Measurements from ENCODE around the gene PPP2R2D. TPM values are rescaled to one million over a fixed set of nuclear protein-coding genes. Genes with fewer than 3 reads are reported as not detected.

Gene PPP2R2D
- total RNA-seq, 1 donor from 2014 or later = 28.3 TPM

DNA sequence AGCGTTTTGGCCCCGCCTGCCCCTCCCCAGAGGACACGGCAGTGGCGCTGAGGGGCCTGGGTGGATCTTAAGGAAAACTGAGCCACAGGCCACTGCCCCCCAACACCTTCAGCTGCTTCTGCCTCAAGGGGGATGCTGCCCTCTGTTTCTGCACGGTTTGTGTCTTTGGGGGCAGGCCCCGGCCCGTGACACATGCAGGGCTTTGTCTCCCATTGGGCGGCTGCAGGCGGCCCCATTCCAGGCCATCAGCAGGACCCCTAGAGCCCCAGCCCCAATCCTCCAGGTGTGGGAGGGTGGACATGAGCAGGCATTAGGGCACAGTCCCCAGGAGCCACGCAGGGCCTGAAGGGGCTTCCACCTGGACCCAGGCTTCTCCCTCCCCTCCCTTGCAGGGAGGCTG is 25.3 kb upstream of the PPP2R2D start:
- Histone ChIP-seq H3K4me1 (no peaks in the 10 kb centered on the region), H3K27me3 (peaks cover 33% of the 10 kb centered on the region), H3K36me3 (no peaks in the 10 kb centered on the region), H3K9me3 (no peaks in the 10 kb centered on the region), H3K4me3 (no peak overlapping the region), H3K27ac (no peak overlapping the region)
- ATAC-seq (no peak), DNase-seq (peak; percentile 47)
- intact Hi-C loops (cut with DNase I) = no loop called here
- TF ChIP-seq, protein P1, sequence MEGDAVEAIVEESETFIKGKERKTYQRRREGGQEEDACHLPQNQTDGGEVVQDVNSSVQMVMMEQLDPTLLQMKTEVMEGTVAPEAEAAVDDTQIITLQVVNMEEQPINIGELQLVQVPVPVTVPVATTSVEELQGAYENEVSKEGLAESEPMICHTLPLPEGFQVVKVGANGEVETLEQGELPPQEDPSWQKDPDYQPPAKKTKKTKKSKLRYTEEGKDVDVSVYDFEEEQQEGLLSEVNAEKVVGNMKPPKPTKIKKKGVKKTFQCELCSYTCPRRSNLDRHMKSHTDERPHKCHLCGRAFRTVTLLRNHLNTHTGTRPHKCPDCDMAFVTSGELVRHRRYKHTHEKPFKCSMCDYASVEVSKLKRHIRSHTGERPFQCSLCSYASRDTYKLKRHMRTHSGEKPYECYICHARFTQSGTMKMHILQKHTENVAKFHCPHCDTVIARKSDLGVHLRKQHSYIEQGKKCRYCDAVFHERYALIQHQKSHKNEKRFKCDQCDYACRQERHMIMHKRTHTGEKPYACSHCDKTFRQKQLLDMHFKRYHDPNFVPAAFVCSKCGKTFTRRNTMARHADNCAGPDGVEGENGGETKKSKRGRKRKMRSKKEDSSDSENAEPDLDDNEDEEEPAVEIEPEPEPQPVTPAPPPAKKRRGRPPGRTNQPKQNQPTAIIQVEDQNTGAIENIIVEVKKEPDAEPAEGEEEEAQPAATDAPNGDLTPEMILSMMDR (IDR thresholded peaks at IDR 0.05) = no peak

DNA sequence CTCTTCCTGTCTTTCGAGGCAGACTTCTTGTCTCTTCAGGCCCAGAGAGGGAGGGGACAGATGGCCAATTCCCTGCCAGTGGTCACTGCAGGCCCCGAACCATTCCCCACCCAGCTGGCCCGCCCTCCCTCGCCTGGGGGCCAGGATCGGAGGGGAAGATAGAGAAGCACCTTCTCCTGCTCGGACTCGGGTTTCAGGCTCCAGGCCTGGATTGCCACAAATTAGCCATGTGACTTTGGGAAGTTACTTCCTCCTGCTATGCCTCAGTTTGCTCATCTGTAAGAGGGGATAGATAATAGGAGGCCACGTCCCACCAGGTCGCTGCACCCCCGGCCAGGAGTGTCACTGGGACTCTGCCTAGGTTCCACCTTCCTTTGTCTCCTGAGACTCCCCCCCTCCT is 24.8 kb upstream of the PPP2R2D start:
- Histone ChIP-seq H3K4me3 (no peak overlapping the region), H3K27me3 (peaks cover 33% of the 10 kb centered on the region), H3K36me3 (no peaks in the 10 kb centered on the region), H3K27ac (no peak overlapping the region), H3K9me3 (no peaks in the 10 kb centered on the region), H3K4me1 (no peaks in the 10 kb centered on the region)
- intact Hi-C loops (cut with DNase I) = no loop called here
- TF ChIP-seq, protein P1 (IDR thresholded peaks at IDR 0.05) = no peak
- no peak for ATAC-seq
- DNase-seq = no peak

DNA sequence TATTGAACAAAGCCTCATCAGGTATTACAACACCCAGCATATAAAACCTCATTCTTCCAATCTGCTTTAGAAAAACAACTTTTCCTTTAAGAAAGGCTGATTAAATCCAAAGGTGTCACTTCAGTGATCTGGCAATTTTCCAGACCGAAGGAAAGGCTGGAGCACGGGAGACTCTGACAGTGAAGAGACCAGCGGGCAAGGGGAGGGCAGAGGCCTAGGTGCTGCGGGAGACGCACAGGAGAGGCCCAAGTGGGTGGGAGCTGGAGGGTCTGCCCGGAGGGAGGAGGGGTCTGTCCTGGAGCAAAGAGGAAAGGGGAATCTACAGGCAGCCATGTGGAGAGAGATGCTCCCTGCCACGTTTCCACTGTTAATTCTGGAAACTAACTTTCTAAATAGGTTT is 24.3 kb upstream of the PPP2R2D start:
- intact Hi-C loops (cut with DNase I) = no loop called here
- Histone ChIP-seq H3K27me3 (peaks cover 33% of the 10 kb centered on the region), H3K27ac (no peak overlapping the region), H3K4me3 (no peak overlapping the region), H3K4me1 (no peaks in the 10 kb centered on the region), H3K36me3 (no peaks in the 10 kb centered on the region), H3K9me3 (no peaks in the 10 kb centered on the region)
- ATAC-seq (no peak), DNase-seq (peak; percentile 46)
- TF ChIP-seq, protein P1 (IDR thresholded peaks at IDR 0.05) = no peak

DNA sequence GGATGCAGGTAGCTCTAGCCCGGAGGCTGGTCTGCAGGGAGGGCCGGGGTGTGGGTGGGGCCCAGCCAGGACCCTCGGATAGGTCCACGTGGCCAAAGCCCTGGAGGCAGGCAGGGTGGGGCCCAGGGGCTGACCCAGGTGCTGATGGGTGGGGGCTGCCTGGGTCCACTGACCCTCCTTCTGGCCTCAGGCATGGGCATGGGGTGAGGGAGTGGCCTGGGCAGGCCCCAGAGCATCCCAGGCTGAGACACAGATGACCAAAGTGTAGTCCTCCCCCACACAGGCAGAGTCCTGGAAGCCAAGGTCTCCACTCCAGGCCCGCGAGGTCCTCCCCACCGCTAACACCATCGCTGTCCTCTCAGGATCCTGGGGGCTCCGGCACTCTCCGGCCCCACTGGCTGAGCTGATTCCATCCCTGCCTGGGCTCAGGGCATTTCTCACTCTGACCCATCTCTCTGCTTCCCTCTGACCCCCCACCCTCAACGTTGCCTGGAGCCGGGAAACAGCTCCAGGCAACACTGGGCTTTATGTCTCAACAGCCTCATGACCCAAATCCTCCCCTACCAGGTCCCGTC is 20.7 kb upstream of the PPP2R2D start:
- no peak overlapping the region for H3K27ac ChIP-seq
- intact Hi-C loops (cut with DNase I) = no loop called here
- ATAC-seq (no peak), DNase-seq (no peak)
- no peaks in the 10 kb centered on the region for H3K4me1 ChIP-seq
- no peak overlapping the region for H3K4me3 ChIP-seq
- TF ChIP-seq, protein P1 (IDR thresholded peaks at IDR 0.05) = no peak
- H3K9me3 ChIP-seq = no peaks in the 10 kb centered on the region
- H3K36me3 ChIP-seq = no peaks in the 10 kb centered on the region
- H3K27me3 ChIP-seq = peaks cover 11% of the 10 kb centered on the region

DNA sequence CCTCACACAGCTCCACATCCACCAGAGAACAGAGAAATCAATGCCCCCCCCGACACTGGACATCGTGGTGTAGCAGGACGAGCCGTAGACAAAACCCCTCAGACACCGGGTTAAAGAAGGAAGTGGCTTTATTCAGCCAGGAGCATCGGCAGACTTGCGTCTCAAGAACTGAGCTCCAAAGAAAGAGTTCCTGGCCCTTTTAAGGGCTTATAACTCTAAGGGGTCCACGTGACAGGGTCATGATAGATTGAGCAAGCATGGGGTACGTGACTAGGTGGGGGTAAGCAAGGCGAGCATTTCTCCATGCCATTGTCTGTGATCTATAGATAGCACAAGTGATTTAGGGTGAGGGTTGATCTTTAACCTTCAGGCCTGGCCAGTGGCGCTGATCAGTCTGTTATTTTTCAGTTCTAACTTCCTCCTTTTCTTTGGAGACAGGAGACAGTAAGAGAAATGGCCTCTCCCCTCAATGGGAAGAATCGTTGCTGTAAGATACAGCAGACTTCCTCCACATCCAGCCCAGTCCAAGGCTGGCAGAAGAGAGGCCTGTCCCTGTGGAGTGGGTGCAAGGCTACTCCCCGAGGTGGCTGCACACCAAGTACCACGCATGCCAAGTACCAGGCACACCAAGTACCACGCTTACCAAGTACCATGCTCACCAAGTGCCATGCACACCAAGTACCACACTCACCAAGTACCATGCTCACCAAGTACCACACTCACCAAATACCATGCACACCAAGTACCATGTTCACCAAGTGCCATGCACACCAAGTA is 19.5 kb upstream of the PPP2R2D start:
- H3K4me3 ChIP-seq = no peak overlapping the region
- no peaks in the 10 kb centered on the region for H3K4me1 ChIP-seq
- intact Hi-C loops (cut with DNase I) = no loop called here
- H3K27ac ChIP-seq = no peak overlapping the region
- H3K27me3 ChIP-seq = no peaks in the 10 kb centered on the region
- no peaks in the 10 kb centered on the region for H3K36me3 ChIP-seq
- TF ChIP-seq, protein P1 (IDR thresholded peaks at IDR 0.05) = no peak
- no peak for ATAC-seq
- DNase-seq = peak; percentile 34
- no peaks in the 10 kb centered on the region for H3K9me3 ChIP-seq

Data from upper lobe of right lung (tissue), 1 donor.